Smooth muscle cell (in vitro differentiated cells): ENCODE measurements around the gene MFN2. TPM values are rescaled to one million over a fixed set of nuclear protein-coding genes. Genes with fewer than 3 reads are reported as not detected.

ENCODE experiments used
- DNase-seq: peaks from one replicate; lab custom pipeline; 2025; ENCODE audit not compliant: unreplicated experiment; lab: John Stamatoyannopoulos, UW
- H2AFZ ChIP-seq: fragments of 200-600 bp; sonication (generic); 2 replicates; pipeline ENCODE4 v1.6.0; 2016; ENCODE audit warnings: antibody characterized with exemption, low read depth, mild to moderate bottlenecking
- H3F3A ChIP-seq: fragments of 200-600 bp; sonication (generic); 2 replicates; pipeline ENCODE4 v1.6.0; 2017; ENCODE audit warnings: antibody characterized with exemption, low read depth
- H3K27ac ChIP-seq: fragments of 200-600 bp; sonication (generic); 2 replicates; pipeline ENCODE4 v1.5.1; 2016; ENCODE audit warnings: low read depth, mild to moderate bottlenecking
- H3K27me3 ChIP-seq: fragments of 200-600 bp; sonication (generic); 2 replicates; pipeline ENCODE4 v1.6.1; 2016; ENCODE audit warnings: low read depth, mild to moderate bottlenecking
- H3K36me3 ChIP-seq: fragments of 200-600 bp; sonication (generic); 2 replicates; pipeline ENCODE4 v1.5.1; 2016; ENCODE audit warnings: low read depth
- H3K4me1 ChIP-seq: fragments of 200-600 bp; sonication (generic); 2 replicates; pipeline ENCODE4 v1.5.1; 2016; ENCODE audit warnings: low read depth
- H3K4me2 ChIP-seq: fragments of 200-600 bp; sonication (generic); 2 replicates; pipeline ENCODE4 v1.6.0; 2016; ENCODE audit warnings: mild to moderate bottlenecking
- H3K4me3 ChIP-seq: fragments of 200-600 bp; sonication (generic); 2 replicates; pipeline ENCODE4 v1.5.1; 2016; ENCODE audit warnings: mild to moderate bottlenecking
- H3K79me2 ChIP-seq: fragments of 200-600 bp; sonication (generic); 2 replicates; pipeline ENCODE4 v1.6.0; 2016; ENCODE audit warnings: low read depth, mild to moderate bottlenecking
- H3K9ac ChIP-seq: fragments of 200-600 bp; sonication (generic); 2 replicates; pipeline ENCODE4 v1.6.0; 2016; ENCODE audit warnings: low read depth
- H3K9me3 ChIP-seq: fragments of 200-600 bp; sonication (generic); replicated peaks from 2 replicates; pipeline ENCODE4 v1.5.1; 2016; ENCODE audit warnings: low read depth
- H4K20me1 ChIP-seq: fragments of 200-600 bp; sonication (generic); 2 replicates; pipeline ENCODE4 v1.6.0; 2016; ENCODE audit warnings: low read depth
- WGBS: methylation state at CpG from one replicate; pipeline ENCODE4 v1.1.7; 2016; ENCODE audit warnings: low lambda C conversion rate; 5-methylcytosine and 5-hydroxymethylcytosine counted together
- polyA plus RNA-seq: library from polyadenylated mRNA; unstranded; fragments of >200 nt; fragmentation: Nextera tagmentation; extraction: Ambion mirVana; gene quantifications from 2 replicates; pipeline ENCODE4 v1.2.1, GENCODE V29; 2016
- total RNA-seq: library from RNA; depleted of rRNA; stranded (reverse); fragments of >200 nt; gene quantifications from 2 replicates; pipeline ENCODE4 v1.2.3, GENCODE V29; 2014
- TF ChIP-seq, protein P1 (sequence below): fragments of 200-600 bp; sonication (generic); IDR thresholded peaks from 2 replicates; pipeline ENCODE4 v1.5.1; 2017; ENCODE audit warnings: borderline replicate concordance, mild to moderate bottlenecking, antibody characterized with exemption; ENCODE audit not compliant: insufficient read depth, poor library complexity, severe bottlenecking

The MFN2 gene
- total and polyA plus RNA-seq, 2 experiments from 2014 or later, result 30.0 to 39.7 TPM

DNA sequence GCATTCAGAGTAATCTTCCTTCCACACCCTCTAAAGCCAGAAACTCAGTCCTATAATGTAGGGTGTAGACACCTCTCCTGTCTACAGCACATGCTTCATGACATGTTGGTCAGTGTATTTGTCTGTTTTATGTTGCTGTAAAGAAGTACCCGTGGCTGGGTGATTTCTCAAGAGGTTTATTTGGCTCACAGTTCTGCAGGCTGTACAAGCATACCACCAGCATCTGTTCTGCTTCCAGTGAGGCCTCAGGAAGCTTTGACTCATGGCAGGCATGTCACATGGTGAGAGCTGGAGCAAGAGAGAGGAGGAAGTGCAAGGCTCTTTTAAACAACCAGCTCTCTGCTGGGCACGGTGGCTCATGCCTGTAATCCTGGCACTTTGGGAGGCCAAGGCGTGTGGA lies 33.6 kb upstream of the MFN2 start:
- Histone ChIP-seq H3K27me3 (no peaks in the 10 kb centered on the region), H2AFZ (no peak overlapping the region), H3K27ac (no peak overlapping the region), H3K4me2 (no peak overlapping the region), H3K36me3 (peaks cover 11% of the 10 kb centered on the region), H3K4me1 (no peaks in the 10 kb centered on the region), H3K9me3 (no peaks in the 10 kb centered on the region), H3K9ac (no peak overlapping the region), H4K20me1 (peaks cover 29% of the 10 kb centered on the region), H3K79me2 (peaks cover 7% of the 10 kb centered on the region), H3F3A (peaks cover 5% of the 10 kb centered on the region), H3K4me3 (no peak overlapping the region)
- no peak for DNase-seq
- WGBS, result 98% methylated on average over 3 of the region's 3 CpGs
- TF ChIP-seq, protein P1, sequence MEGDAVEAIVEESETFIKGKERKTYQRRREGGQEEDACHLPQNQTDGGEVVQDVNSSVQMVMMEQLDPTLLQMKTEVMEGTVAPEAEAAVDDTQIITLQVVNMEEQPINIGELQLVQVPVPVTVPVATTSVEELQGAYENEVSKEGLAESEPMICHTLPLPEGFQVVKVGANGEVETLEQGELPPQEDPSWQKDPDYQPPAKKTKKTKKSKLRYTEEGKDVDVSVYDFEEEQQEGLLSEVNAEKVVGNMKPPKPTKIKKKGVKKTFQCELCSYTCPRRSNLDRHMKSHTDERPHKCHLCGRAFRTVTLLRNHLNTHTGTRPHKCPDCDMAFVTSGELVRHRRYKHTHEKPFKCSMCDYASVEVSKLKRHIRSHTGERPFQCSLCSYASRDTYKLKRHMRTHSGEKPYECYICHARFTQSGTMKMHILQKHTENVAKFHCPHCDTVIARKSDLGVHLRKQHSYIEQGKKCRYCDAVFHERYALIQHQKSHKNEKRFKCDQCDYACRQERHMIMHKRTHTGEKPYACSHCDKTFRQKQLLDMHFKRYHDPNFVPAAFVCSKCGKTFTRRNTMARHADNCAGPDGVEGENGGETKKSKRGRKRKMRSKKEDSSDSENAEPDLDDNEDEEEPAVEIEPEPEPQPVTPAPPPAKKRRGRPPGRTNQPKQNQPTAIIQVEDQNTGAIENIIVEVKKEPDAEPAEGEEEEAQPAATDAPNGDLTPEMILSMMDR, result no peak

DNA sequence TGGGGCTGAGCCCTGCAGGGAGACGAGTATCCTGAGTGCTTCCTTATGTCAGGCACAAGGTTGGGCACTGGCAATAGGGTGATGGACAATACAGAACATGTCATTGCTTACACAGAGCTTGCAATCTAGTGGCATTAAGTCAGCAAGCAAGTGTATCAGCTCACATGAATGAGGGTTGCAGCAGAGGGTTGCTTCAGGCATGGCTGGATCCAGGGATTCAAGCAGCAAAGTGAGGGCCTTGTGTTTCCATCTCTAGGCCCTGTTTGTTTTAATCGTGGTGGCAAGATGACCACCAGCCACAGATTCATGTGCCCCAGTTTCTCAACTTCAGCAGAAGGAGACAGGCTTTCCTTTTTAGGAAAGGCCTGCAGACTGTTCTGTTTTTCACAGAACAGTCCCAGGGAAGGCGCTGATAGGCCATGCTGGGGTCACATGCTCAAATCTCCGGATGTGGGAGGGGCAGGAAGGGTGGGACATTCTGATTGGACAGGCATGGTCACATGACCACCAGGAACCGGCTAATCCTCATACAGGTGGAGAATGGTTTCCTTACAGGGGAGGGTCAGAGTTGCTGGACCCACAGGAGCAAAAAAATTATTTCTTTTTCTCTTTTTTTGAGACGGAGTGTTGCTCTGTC lies 31.3 kb upstream of the MFN2 start:
- no peak for DNase-seq
- Histone ChIP-seq H3K4me3 (no peak overlapping the region), H4K20me1 (peaks cover 6% of the 10 kb centered on the region), H3K36me3 (peaks cover 11% of the 10 kb centered on the region), H3K79me2 (no peaks in the 10 kb centered on the region), H2AFZ (no peak overlapping the region), H3K27me3 (no peaks in the 10 kb centered on the region), H3F3A (no peaks in the 10 kb centered on the region), H3K4me2 (no peak overlapping the region), H3K9ac (no peak overlapping the region), H3K4me1 (no peaks in the 10 kb centered on the region), H3K9me3 (no peaks in the 10 kb centered on the region), H3K27ac (no peak overlapping the region)
- TF ChIP-seq, protein P1, result no peak
- 96% methylated on average over 6 of the region's 6 CpGs for WGBS

DNA sequence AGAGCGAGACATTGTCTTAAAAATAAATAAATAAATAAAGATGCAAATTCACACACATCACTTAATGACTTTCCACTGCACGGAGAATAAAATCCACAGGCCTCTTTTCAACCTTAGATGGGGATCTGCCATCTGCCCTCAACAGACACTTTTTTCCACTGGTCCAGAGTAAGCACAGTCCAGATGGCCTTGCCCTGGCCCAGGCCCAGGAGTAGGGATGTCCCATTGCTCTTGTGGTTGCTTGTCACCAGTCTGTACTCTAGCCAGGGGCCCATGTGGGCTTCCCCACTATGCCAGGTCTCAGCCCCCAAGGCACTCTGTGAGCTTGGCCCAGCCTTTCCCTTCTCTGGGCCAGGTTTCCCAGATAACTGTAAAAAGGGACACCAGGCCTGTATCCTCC lies 28.3 kb upstream of the MFN2 start:
- H2AFZ ChIP-seq, result no peak overlapping the region
- H3K4me2 ChIP-seq, result no peak overlapping the region
- H4K20me1 ChIP-seq, result no peaks in the 10 kb centered on the region
- H3K27ac ChIP-seq, result no peak overlapping the region
- H3K79me2 ChIP-seq, result no peaks in the 10 kb centered on the region
- H3K9me3 ChIP-seq, result no peaks in the 10 kb centered on the region
- no peaks in the 10 kb centered on the region for H3F3A ChIP-seq
- no peak overlapping the region for H3K4me3 ChIP-seq
- no peaks in the 10 kb centered on the region for H3K4me1 ChIP-seq
- peaks cover 11% of the 10 kb centered on the region for H3K36me3 ChIP-seq
- TF ChIP-seq, protein P1, result no peak
- DNase-seq, result no peak
- WGBS, result 93% methylated on average over 2 of the region's 2 CpGs
- no peak overlapping the region for H3K9ac ChIP-seq
- H3K27me3 ChIP-seq, result no peaks in the 10 kb centered on the region
